Measurements from ENCODE around the gene TLE4.
"Not testable (repeated sequence)": the region's sequence is repeated elsewhere in the genome, so short reads cannot be mapped to it uniquely, and the experiment has no call there.

Gene TLE4

GRCh38 chr9:79632060-79632459, 60.3 kb downstream of the TLE4 start:
- no peak for TF ChIP-seq CTCF (IDR thresholded peaks at IDR 0.05; ENCODE audit: low read depth, low read length)
- H3K4me3 ChIP-seq (ENCODE audit: low read depth, low read length), result no peak overlapping the region

- TF ChIP-seq CTCF (IDR thresholded peaks at IDR 0.05; ENCODE audit: low read depth, low read length), result no peak
- H3K4me3 ChIP-seq (ENCODE audit: low read depth, low read length), result no peak overlapping the region
Observed at GRCh38 chr9:79632705-79633104, 60.9 kb downstream of the TLE4 start.

DNA sequence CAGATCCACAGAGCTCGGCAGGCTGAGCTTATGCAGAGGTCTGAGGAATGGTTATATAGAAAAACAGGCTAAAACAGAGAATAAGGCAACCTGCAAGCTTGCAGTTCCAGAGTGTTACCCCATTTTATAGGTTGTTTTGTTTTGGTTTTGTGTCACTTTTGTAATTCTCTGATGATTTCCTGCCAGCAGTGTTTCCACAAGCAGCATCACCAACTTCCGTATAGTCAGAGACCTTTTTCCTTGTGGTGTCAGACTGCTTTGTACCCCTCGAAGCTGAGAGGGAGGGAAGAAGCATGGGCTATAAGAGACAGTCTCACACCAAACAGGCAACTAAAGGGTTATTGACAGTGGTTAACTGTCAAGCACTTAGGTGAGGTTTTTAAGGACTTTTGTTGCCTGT, 61.8 kb downstream of the TLE4 start:
- no peak for TF ChIP-seq CTCF (IDR thresholded peaks at IDR 0.05; ENCODE audit: low read depth, low read length)
- no peak overlapping the region for H3K4me3 ChIP-seq (ENCODE audit: low read depth, low read length)

- TF ChIP-seq CTCF (IDR thresholded peaks at IDR 0.05; ENCODE audit: low read depth, low read length), result no peak
- H3K4me3 ChIP-seq (ENCODE audit: low read depth, low read length), result no peak overlapping the region
Observed at GRCh38 chr9:79637177-79637925, 65.6 kb downstream of the TLE4 start.

- TF ChIP-seq CTCF (IDR thresholded peaks at IDR 0.05; ENCODE audit: low read depth, low read length), result no peak
- H3K4me3 ChIP-seq (ENCODE audit: low read depth, low read length), result no peak overlapping the region
Observed at GRCh38 chr9:79638806-79639205, 67.0 kb downstream of the TLE4 start.

DNA sequence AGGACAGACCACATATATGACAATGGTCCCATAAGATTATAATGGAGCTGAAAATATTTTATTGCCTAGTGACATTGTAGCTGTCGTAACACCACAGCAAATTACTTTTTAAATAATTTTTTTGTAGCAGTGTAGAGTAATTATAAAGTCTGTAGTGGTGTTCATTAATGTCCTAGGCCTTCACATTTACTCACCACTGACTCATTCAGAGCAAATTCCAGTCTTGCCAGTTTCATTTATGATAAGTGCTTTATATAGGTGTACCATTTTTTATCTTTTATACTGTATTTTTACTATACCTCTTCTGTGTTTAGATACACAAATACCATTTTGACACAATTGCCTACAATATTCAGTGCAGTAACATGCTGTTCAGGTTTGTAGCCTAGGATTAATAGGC, 67.6 kb downstream of the TLE4 start:
- no peak overlapping the region for H3K4me3 ChIP-seq (ENCODE audit: low read depth, low read length)
- TF ChIP-seq CTCF (IDR thresholded peaks at IDR 0.05; ENCODE audit: low read depth, low read length), result no peak

- not testable (repeated sequence) for H3K4me3 ChIP-seq (ENCODE audit: low read depth, low read length)
Observed at GRCh38 chr9:79640067-79640466, 68.3 kb downstream of the TLE4 start.

GRCh38 chr9:79641070-79641469, 69.3 kb downstream of the TLE4 start:
- no peak overlapping the region for H3K4me3 ChIP-seq (ENCODE audit: low read depth, low read length)
- no peak for TF ChIP-seq CTCF (IDR thresholded peaks at IDR 0.05; ENCODE audit: low read depth, low read length)
